T-helper 1 cell treated with Interleukin-12 subunit alpha and Interleukin-12 subunit beta and Interleukin-4 antibody, amounts not matched to agents 30 μg/mL and 1 μg/mL, for 36 hours (primary cell): Measurements from ENCODE around the gene CD63.

ENCODE experiments used
- H3K27ac Mint-ChIP-seq: one replicate; pipeline ENCODE4 v1.8.0; 2021; ENCODE audit warnings: mild to moderate bottlenecking, mixed read lengths
- H3K27me3 Mint-ChIP-seq: one replicate; pipeline ENCODE4 v1.8.0; 2021; ENCODE audit warnings: low read depth, mixed read lengths
- H3K36me3 Mint-ChIP-seq: one replicate; pipeline ENCODE4 v1.8.0; 2021; ENCODE audit warnings: low read depth, mixed read lengths
- H3K4me1 Mint-ChIP-seq: one replicate; pipeline ENCODE4 v1.8.0; 2021; ENCODE audit warnings: low read depth, mixed read lengths
- H3K4me3 Mint-ChIP-seq: one replicate; pipeline ENCODE4 v1.8.0; 2021; ENCODE audit warnings: mild to moderate bottlenecking, moderate library complexity, mixed read lengths
- H3K9me3 Mint-ChIP-seq: one replicate; pipeline ENCODE4 v1.8.0; 2021; ENCODE audit warnings: mixed read lengths

Gene CD63

GRCh38 chr12:55707841-55708694 lies 20.7 kb downstream of the CD63 start, which contains the start of gene ITGA7:
Gene ITGA7, minus strand, starts transcription at chr12:55707904. Its CDS starts 222 bp downstream, at chr12:55707682.
- Mint-ChIP-seq H3K27me3 (peaks cover 71% of the 10 kb centered on the region), H3K36me3 (no peaks in the 10 kb centered on the region), H3K27ac (no peak within 1 kb of the TSS), H3K4me3 (peak within 1 kb of the TSS; percentile 83), H3K9me3 (no peaks in the 10 kb centered on the region), H3K4me1 (peaks cover 13% of the 10 kb centered on the region)

GRCh38 chr12:55707219-55707671 lies 21.6 kb downstream of the CD63 start:
- Mint-ChIP-seq H3K27ac (no peak overlapping the region), H3K4me1 (peaks cover 13% of the 10 kb centered on the region), H3K4me3 (peak overlapping the region; percentile 83), H3K27me3 (peaks cover 66% of the 10 kb centered on the region), H3K9me3 (no peaks in the 10 kb centered on the region), H3K36me3 (no peaks in the 10 kb centered on the region)

- H3K36me3 Mint-ChIP-seq: no peaks in the 10 kb centered on the region
- H3K4me3 Mint-ChIP-seq: peak overlapping the region; percentile 83
- H3K4me1 Mint-ChIP-seq: peaks cover 13% of the 10 kb centered on the region
- H3K27me3 Mint-ChIP-seq: peaks cover 60% of the 10 kb centered on the region
- no peaks in the 10 kb centered on the region for H3K9me3 Mint-ChIP-seq
- no peak overlapping the region for H3K27ac Mint-ChIP-seq
Measured at GRCh38 chr12:55706568-55707218, 22.1 kb downstream of the CD63 start.

GRCh38 chr12:55705782-55706402 lies 22.9 kb downstream of the CD63 start:
- no peaks in the 10 kb centered on the region for H3K9me3 Mint-ChIP-seq
- H3K27me3 Mint-ChIP-seq: peaks cover 59% of the 10 kb centered on the region
- no peaks in the 10 kb centered on the region for H3K36me3 Mint-ChIP-seq
- peaks cover 13% of the 10 kb centered on the region for H3K4me1 Mint-ChIP-seq
- H3K4me3 Mint-ChIP-seq: no peak overlapping the region
- H3K27ac Mint-ChIP-seq: no peak overlapping the region

GRCh38 chr12:55704824-55705718 lies 23.7 kb downstream of the CD63 start:
- H3K27me3 Mint-ChIP-seq: peaks cover 51% of the 10 kb centered on the region
- peaks cover 13% of the 10 kb centered on the region for H3K4me1 Mint-ChIP-seq
- no peaks in the 10 kb centered on the region for H3K9me3 Mint-ChIP-seq
- no peak overlapping the region for H3K27ac Mint-ChIP-seq
- H3K4me3 Mint-ChIP-seq: no peak overlapping the region
- H3K36me3 Mint-ChIP-seq: no peaks in the 10 kb centered on the region

- no peaks in the 10 kb centered on the region for H3K9me3 Mint-ChIP-seq
- H3K27ac Mint-ChIP-seq: no peak overlapping the region
- peaks cover 41% of the 10 kb centered on the region for H3K27me3 Mint-ChIP-seq
- no peaks in the 10 kb centered on the region for H3K36me3 Mint-ChIP-seq
- peaks cover 13% of the 10 kb centered on the region for H3K4me1 Mint-ChIP-seq
- no peak overlapping the region for H3K4me3 Mint-ChIP-seq
Measured at GRCh38 chr12:55703901-55704761, 24.7 kb downstream of the CD63 start.

GRCh38 chr12:55703288-55703687 lies 25.5 kb downstream of the CD63 start:
- Mint-ChIP-seq H3K27me3 (peaks cover 33% of the 10 kb centered on the region), H3K4me3 (no peak overlapping the region), H3K36me3 (no peaks in the 10 kb centered on the region), H3K27ac (no peak overlapping the region), H3K4me1 (peaks cover 7% of the 10 kb centered on the region), H3K9me3 (no peaks in the 10 kb centered on the region)

GRCh38 chr12:55702861-55703260 lies 25.9 kb downstream of the CD63 start:
- peaks cover 3% of the 10 kb centered on the region for H3K4me1 Mint-ChIP-seq
- no peaks in the 10 kb centered on the region for H3K36me3 Mint-ChIP-seq
- no peak overlapping the region for H3K27ac Mint-ChIP-seq
- H3K9me3 Mint-ChIP-seq: no peaks in the 10 kb centered on the region
- no peak overlapping the region for H3K4me3 Mint-ChIP-seq
- H3K27me3 Mint-ChIP-seq: peaks cover 29% of the 10 kb centered on the region

- Mint-ChIP-seq H3K4me1 (no peaks in the 10 kb centered on the region), H3K27ac (no peak overlapping the region), H3K27me3 (peaks cover 11% of the 10 kb centered on the region), H3K4me3 (no peak overlapping the region), H3K9me3 (no peaks in the 10 kb centered on the region), H3K36me3 (no peaks in the 10 kb centered on the region)
Measured at GRCh38 chr12:55700255-55701018, 28.4 kb downstream of the CD63 start.

- Mint-ChIP-seq H3K9me3 (no peaks in the 10 kb centered on the region), H3K36me3 (no peaks in the 10 kb centered on the region), H3K27me3 (peaks cover 7% of the 10 kb centered on the region), H3K4me1 (no peaks in the 10 kb centered on the region), H3K27ac (no peak overlapping the region), H3K4me3 (no peak overlapping the region)
Measured at GRCh38 chr12:55699471-55700055, 29.2 kb downstream of the CD63 start.

GRCh38 chr12:55698965-55699364 lies 29.8 kb downstream of the CD63 start:
- no peaks in the 10 kb centered on the region for H3K4me1 Mint-ChIP-seq
- H3K4me3 Mint-ChIP-seq: no peak overlapping the region

GRCh38 chr12:55698241-55698955 lies 30.4 kb downstream of the CD63 start:
- Mint-ChIP-seq H3K27me3 (no peaks in the 10 kb centered on the region), H3K27ac (no peak overlapping the region), H3K4me3 (no peak overlapping the region), H3K9me3 (no peaks in the 10 kb centered on the region), H3K4me1 (no peaks in the 10 kb centered on the region), H3K36me3 (no peaks in the 10 kb centered on the region)

More at GRCh38 chr12:55698965-55699364, 29.8 kb downstream of the CD63 start:
- no peaks in the 10 kb centered on the region for H3K9me3 Mint-ChIP-seq
- H3K36me3 Mint-ChIP-seq: no peaks in the 10 kb centered on the region
- H3K27ac Mint-ChIP-seq: no peak overlapping the region
- H3K27me3 Mint-ChIP-seq: peaks cover 4% of the 10 kb centered on the region
